ENCODE measurements around the gene SHANK2.
"Not testable (repeated sequence)": the region's sequence is repeated elsewhere in the genome, so short reads cannot be mapped to it uniquely, and the experiment has no call there.

The SHANK2 gene

DNA sequence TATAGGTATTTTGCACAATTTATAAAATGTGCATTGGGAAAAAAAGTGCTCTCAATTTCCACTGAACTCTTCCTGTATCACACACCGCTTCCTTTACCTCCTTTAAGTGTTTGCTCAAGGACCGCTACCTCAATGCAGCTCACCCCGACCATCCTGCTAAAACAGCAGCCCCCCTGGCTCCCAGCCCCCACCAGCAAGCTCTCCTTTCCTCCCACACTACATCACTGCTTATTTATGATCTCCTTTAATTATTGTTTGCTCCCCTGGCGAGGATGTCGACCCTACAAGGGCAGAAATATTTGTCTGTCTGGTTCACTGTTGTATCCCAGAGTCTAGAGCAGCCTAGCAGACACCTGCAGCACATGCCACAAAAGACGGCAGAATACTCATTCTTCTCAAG lies 10.0 kb downstream of the SHANK2 start:
- DNase-seq = no peak

GRCh38 chr11:71241721-71242259 lies 10.6 kb downstream of the SHANK2 start:
- no peak for DNase-seq

DNA sequence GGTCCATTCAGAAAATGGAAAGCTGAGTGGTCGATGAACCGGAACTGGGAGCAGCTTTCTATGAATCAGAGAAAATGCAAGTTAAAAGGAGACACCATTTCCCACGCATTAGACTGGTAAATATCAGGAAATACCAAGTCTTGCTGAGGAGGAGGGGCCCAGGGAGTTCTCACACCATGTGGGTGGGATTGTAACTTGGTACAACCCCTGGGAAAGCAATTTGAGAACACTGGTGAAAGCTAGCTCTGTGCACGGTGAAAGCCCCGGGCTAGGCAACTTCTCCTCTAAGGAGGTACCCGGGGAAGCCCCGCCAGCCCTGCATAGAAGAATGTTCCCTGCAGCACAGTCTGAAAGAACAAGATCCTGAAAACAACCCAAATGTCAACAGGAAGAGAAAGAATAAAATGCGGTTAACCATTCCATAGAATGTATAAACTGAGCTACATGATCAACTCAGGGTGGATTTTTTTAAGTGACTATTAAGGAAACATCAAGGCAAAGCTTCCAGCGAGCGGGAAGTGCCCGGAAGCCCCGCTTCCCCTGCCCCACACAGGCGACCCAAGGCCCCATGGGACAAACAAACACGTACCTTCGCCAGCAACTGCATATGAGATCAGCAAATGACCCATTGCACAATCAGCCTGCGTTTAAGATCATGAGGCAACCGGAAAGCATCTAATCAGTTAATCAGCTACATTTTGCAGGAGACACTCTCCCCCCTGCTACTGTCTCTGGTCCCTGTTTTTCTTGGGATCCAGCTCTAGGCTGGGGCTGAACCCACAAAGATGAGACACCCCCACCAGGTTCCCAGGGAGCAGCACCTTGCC lies 11.3 kb downstream of the SHANK2 start:
- no peak for DNase-seq

GRCh38 chr11:71240061-71240690 lies 12.2 kb downstream of the SHANK2 start:
- DNase-seq = no peak

DNA sequence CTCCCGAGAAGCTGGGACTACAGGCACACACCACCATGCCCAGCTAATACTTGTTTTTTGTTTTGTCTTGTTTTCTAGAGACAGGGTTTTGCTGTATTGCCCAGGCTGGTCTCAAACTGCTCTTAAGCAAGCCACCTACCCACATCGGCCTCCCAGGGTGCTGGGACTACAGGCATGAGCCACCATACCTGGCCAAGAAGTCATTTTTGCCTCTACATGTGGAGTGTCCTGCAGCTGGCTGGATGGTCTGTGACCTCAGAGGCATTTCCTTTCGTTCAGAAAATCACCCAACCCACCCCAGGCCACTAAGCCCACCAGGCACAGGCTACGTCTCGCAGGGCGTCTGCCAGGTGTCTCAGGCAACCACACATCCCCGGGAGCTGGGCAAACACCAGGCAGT lies 12.8 kb downstream of the SHANK2 start:
- no peak for DNase-seq

DNA sequence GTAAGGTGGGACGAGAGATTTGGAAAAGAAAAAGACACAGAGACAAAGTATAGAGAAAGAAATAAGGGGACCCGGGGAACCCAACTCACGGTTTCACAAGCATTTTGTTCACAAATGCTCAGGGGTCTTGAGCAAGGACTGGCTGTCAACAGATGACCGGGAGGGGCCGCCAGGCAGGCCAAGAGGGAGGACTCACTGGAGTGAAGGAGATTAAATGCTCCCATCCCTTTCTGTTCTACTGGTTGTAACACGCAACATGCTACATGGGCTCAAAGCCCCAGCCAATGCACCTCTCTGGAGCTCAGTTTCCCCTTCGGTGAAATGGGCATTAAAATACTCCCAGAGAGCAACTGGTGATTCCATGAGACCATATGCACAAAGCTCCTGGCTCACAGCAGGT lies 13.4 kb downstream of the SHANK2 start:
- no peak for DNase-seq

- no peak for DNase-seq
Observed at GRCh38 chr11:71238285-71238875, 14.0 kb downstream of the SHANK2 start.

DNA sequence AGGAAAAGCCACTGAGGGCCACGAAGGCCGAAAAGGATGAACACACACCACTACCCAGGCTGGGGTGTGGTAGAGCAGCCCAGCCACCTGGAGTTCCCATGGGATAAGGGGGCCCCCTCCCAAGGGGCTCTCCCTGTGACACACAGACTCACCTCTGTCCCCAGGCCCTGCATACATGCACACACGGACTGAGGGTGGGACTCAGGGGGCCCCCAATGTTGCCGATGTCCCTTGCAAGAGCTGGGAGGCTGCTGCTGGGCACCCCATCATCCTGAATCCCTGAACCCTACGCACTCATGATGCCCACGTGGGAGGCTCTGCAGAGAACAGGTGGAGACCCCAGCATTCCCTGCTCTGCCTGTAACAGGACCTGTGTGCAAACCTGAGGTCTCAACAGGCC lies 14.5 kb downstream of the SHANK2 start:
- DNase-seq = no peak

DNA sequence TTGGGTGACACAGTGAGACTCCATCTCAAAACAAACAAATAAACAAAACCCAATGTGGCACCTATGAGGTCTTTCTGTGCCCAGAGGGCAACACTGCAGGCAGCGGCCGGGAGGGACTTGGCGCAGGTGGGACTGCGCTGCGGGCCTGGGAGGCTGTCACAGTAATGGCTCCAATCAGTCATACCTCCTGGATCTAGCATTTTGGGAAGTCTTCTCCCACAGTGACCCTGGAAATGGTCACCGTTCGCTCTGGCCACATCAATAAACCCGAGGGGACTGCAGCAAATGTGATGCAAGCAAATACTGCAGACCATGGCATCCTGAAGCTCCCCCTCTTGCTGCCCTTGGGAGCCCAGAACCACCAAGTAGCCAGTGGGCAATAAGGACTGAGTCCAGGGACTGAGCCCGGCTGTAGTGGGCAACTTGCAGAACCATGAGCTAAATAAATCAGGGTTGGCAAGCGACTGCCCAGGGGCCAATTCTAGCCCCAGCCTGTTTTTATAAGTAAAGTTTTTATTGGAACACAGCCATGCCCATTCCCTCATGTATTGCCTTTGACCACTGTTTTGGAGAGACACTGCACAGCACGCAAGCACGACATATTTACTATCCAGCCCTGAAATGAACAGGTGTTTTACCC lies 15.4 kb downstream of the SHANK2 start:
- no peak for DNase-seq

GRCh38 chr11:71235719-71236118 lies 16.7 kb downstream of the SHANK2 start:
- DNase-seq = no peak

DNA sequence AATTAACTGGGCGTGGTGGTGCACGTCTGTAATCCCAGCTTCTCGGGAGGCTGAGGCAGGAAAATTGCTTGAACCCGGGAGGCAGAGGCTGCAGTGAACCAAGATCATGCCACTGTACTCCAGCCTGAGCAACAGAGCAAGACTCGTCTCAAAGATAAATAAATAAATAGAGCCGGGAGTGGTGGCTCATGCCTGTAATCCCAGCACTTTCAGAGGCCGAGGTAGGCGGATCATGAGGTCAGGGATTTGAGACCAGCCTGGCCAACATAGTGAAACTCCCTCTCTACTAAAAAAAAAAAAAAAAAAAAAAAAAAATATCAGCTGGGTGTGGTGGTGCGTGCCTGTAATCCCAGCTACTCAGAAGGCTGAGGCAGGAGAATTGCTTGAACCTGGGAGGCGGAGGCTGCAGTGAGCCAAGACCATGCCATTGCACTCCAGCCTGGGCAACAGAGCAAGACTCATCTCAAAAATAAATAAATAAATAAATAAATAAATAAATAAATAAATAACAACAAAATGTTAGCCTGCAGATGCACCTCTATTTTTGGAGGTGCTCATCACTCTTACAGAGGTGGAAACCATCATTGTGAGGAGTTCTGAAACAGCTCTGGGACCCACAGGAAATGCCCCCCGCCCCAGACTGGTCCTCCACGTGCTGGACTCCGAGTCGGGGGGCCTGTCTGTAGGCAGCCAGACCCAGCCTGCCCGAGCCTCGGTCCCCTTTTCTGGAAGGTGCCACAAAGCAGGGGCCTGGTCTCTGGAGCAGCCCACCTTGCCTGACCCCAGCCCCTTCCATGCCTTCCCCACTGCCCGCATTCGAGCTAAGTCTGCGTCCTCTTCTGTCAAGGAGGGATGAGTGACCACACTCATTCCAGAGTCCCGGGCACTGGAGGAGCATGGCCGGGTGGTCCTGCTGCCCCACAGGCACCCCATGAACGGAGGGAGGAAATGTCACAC lies 18.2 kb downstream of the SHANK2 start:
- DNase-seq = not testable (repeated sequence)

DNA sequence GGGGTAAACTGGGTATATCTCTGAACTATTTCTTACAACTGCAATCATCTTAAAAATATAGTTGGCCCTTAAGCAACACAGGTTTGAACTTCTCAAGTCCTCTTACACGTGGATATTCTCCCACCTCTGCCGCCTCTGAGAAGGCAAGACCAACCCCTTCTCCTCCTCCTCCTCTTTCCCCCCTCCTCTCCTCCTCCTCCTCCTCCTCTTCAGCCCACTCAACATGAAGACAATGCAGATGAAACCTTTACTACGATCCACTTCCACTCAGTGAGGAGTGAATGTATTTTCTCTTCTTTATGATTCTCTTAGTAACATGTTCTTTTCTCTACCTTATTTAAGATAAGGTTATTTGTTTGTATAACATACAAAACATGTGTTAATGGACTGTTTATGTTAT lies 20.0 kb downstream of the SHANK2 start:
- DNase-seq = no peak

GRCh38 chr11:71228961-71229360 lies 23.4 kb downstream of the SHANK2 start:
- DNase-seq = no peak

GRCh38 chr11:71227058-71227659 lies 25.2 kb downstream of the SHANK2 start:
- no peak for DNase-seq

DNA sequence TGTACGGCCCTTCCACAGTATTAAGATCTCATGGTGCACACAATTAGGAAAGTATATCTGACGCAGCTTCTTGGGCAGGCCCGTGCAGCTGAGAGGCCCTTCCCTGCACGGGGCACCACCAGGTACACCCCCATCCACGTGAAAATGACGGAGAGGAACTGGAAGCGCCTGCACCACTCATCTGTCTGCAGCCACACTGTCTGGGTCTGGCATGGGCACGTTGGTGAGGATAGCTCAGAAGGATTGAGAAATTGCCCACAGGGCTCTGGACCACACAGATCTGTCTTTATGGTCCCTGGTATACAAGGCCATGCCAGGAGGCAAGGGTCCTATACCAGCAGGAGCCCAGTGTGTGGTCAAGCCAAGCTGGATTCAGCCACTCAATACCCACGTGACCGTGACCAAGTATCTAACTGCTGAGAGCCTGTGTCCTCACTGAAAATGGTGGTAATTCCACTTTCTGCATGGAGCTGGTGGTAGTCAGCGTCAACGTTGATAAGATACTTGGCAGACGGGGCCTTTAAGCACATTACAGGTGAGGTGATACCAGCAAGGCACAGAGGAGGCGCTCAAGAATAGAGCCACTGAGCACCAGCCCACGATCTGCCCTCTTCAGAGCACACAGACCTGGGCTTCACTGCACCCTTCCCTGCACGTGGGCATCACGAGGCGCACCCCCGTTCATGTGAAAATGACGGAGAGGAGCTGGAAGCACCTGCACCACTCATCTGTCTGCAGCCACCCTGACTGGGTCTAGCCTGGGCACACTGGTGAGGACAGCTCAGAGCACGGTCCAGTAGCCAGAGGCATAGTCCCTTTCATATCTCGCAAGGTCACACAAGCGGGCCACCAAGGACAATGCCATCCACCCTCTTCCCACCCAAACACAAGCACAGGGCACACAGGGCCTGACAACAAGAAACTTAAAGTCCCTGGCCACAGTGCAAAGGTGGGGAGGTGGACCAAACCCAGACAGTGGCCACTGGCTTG lies 28.4 kb downstream of the SHANK2 start:
- DNase-seq = no peak

GRCh38 chr11:71223081-71223405 lies 29.3 kb downstream of the SHANK2 start:
- no peak for DNase-seq

DNA sequence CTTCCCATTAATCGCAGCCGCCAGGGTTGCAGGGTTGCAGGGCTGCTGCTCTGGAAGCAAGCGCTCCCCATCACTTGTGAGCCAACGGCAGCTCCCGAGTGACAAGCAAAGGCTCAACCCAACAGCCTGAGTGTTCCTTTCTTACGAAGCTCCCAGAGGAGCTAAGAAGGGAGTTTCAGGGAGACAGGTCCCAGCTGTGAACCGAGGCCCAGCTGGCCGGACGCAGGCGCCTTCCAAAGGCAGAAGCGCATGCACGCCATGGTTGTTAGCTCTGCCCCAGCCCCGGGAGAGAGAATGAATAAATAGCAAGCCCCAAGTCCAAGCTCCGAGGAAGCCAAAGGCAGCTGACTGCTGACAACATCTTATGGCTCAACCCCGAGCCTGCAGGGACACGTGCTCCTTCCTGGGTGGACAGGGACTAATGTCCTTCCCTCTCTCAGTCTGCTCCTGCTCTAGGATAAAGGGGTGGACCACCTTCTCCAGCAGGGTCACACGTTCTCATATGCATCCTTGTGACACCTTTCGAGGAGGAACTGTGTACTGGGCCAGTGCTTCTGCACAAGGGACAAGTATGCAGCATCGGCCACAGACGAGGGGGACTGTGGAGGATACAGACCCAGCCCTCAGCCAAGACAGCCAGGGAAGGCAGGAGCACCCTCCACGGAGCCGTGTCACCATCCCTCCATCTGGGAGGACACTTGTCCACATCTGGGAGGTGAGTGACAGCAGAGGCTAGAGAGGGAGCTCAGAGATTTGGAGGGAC lies 29.9 kb downstream of the SHANK2 start:
- DNase-seq = no peak

DNA sequence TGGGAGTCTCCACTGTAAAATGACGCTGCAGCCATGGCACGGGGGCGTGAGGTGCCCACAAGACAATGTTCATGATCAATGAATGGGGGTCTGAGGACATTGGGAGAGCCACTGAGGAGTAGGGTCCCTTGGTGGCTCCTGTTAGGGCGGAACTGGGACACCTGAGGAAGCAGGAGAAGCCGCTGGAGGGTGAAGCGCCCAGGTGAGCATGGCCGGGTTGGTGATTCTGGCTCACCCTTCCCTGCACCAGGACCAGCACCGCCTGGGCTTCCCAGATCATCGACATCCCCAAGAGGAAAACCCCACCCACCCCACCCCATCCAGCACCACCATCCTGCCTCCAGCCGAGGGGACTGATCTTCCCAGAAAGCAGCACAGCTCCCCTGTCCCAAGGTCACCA lies 30.6 kb downstream of the SHANK2 start:
- DNase-seq = no peak

DNA sequence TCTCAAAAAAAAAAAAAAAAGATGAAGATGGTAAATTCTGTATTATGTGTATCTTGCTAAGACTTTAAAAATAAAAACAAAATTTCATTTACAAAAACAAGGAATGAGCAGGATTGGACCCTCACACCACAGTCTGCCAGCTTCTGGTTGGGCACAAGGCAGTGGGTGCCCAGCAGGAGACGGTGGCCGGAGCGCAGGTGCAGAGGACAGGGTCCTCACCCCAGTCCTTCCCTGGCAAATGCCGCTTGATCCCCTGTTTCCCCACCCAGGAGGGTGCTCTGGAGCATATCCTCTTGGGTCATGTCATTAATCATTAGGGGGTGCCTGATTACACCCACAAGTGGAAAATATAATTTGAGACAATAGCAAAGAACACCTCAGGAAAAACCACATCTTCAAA lies 31.2 kb downstream of the SHANK2 start:
- DNase-seq = no peak
